GM12892 (cell line): ENCODE data around the gene SPATA3.

ENCODE experiments used
- POLR2A ChIP-seq: IDR thresholded peaks from 2 replicates; pipeline ENCODE4 v1.6.1; 2011; ENCODE audit warnings: low read depth, low read length, control low read depth
- POLR2AphosphoS5 ChIP-seq: IDR thresholded peaks from 2 replicates; pipeline ENCODE4 v1.6.1; 2011; ENCODE audit warnings: low read depth, low read length, control low read depth

- TF ChIP-seq POLR2AphosphoS5, result no peak
- TF ChIP-seq POLR2A, result no peak
Measured at GRCh38 chr2:231036131-231036530, 40.2 kb downstream of the SPATA3 start.
